Skeletal muscle satellite cell (primary cell): ENCODE measurements around the gene OPN5. TPM values are rescaled to one million over a fixed set of nuclear protein-coding genes. Genes with fewer than 3 reads are reported as not detected.
"Not testable (repeated sequence)": the region's sequence is repeated elsewhere in the genome, so short reads cannot be mapped to it uniquely, and the experiment has no call there.

Source experiments
- H3K27me3 ChIP-seq: 2 replicates; pipeline ENCODE4 v1.7.0; 2013; ENCODE audit warnings: low read length; ENCODE audit not compliant: control insufficient read depth, insufficient read depth
- H3K36me3 ChIP-seq: 2 replicates; pipeline ENCODE4 v1.7.0; 2013; ENCODE audit warnings: mild to moderate bottlenecking, control low read depth, low read length; ENCODE audit not compliant: insufficient read depth
- H3K4me1 ChIP-seq: 2 replicates; pipeline ENCODE4 v1.7.0; 2013; ENCODE audit warnings: low read length; ENCODE audit not compliant: control insufficient read depth, insufficient read depth
- H3K4me2 ChIP-seq: 2 replicates; pipeline ENCODE4 v1.7.0; 2013; ENCODE audit warnings: mild to moderate bottlenecking, low read length
- H3K4me3 ChIP-seq: 2 replicates; pipeline ENCODE4 v1.7.0; 2013; ENCODE audit warnings: low read length
- H3K9ac ChIP-seq: 2 replicates; pipeline ENCODE4 v1.7.0; 2013; ENCODE audit warnings: mild to moderate bottlenecking, low read depth, low read length, moderate library complexity
- H3K9me3 ChIP-seq: replicated peaks from 2 replicates; pipeline ENCODE4 v1.7.0; 2013; ENCODE audit warnings: mild to moderate bottlenecking, control low read depth, low read length
- total RNA-seq: library from RNA; depleted of rRNA; stranded (reverse); fragments of >200 nt; gene quantifications from 2 replicates; pipeline ENCODE4 v1.2.3, GENCODE V29; 2012; rRNA removed

The OPN5 gene
- total RNA-seq: not detected in 2 replicates

- H3K36me3 ChIP-seq: no peaks in the 10 kb centered on the region
- H3K9me3 ChIP-seq: no peaks in the 10 kb centered on the region
- H3K9ac ChIP-seq: no peak within 1 kb of the TSS
- H3K4me3 ChIP-seq: no peak within 1 kb of the TSS
- H3K4me2 ChIP-seq: peak within 1 kb of the TSS; percentile 44
- H3K4me1 ChIP-seq: peaks cover 4% of the 10 kb centered on the region
- peaks cover 24% of the 10 kb centered on the region for H3K27me3 ChIP-seq
These were observed at the start of gene OPN5 for GRCh38 chr6:47781732-47782131. TSS of gene OPN5 (plus strand) at chr6:47782032. CDS start at chr6:47782067, 35 bp downstream.

- no peak overlapping the region for H3K4me3 ChIP-seq
- H3K36me3 ChIP-seq: no peaks in the 10 kb centered on the region
- H3K27me3 ChIP-seq: peaks cover 5% of the 10 kb centered on the region
- H3K4me1 ChIP-seq: peaks cover 15% of the 10 kb centered on the region
- H3K9me3 ChIP-seq: no peaks in the 10 kb centered on the region
- no peak overlapping the region for H3K9ac ChIP-seq
- no peak overlapping the region for H3K4me2 ChIP-seq
These were observed 47.8 kb upstream of the OPN5 start for GRCh38 chr6:47733879-47734558.

- H3K36me3 ChIP-seq: no peaks in the 10 kb centered on the region
- no peak overlapping the region for H3K4me3 ChIP-seq
- H3K4me1 ChIP-seq: peaks cover 10% of the 10 kb centered on the region
These were observed 46.9 kb upstream of the OPN5 start for GRCh38 chr6:47734831-47735481.

GRCh38 chr6:47736083-47736700, 45.6 kb upstream of the OPN5 start:
- Histone ChIP-seq H3K4me3 (no peak overlapping the region), H3K4me2 (no peak overlapping the region), H3K27me3 (peaks cover 15% of the 10 kb centered on the region), H3K9ac (no peak overlapping the region), H3K36me3 (no peaks in the 10 kb centered on the region), H3K9me3 (no peaks in the 10 kb centered on the region), H3K4me1 (peaks cover 4% of the 10 kb centered on the region)

More at GRCh38 chr6:47734831-47735481, 46.9 kb upstream of the OPN5 start:
- H3K9ac ChIP-seq: no peak overlapping the region
- no peak overlapping the region for H3K4me2 ChIP-seq
- no peaks in the 10 kb centered on the region for H3K9me3 ChIP-seq
- H3K27me3 ChIP-seq: peaks cover 13% of the 10 kb centered on the region

GRCh38 chr6:47737406-47737805, 44.4 kb upstream of the OPN5 start:
- Histone ChIP-seq H3K36me3 (no peaks in the 10 kb centered on the region), H3K4me2 (no peak overlapping the region), H3K9ac (no peak overlapping the region), H3K4me3 (no peak overlapping the region), H3K4me1 (no peaks in the 10 kb centered on the region), H3K27me3 (peaks cover 15% of the 10 kb centered on the region), H3K9me3 (no peaks in the 10 kb centered on the region)

- peaks cover 11% of the 10 kb centered on the region for H3K27me3 ChIP-seq
- H3K4me2 ChIP-seq: no peak overlapping the region
- H3K4me3 ChIP-seq: no peak overlapping the region
- no peak overlapping the region for H3K9ac ChIP-seq
- no peaks in the 10 kb centered on the region for H3K4me1 ChIP-seq
- H3K9me3 ChIP-seq: no peaks in the 10 kb centered on the region
- no peaks in the 10 kb centered on the region for H3K36me3 ChIP-seq
These were observed 41.1 kb upstream of the OPN5 start for GRCh38 chr6:47740714-47741113.

- Histone ChIP-seq H3K4me1 (no peaks in the 10 kb centered on the region), H3K4me3 (no peak overlapping the region), H3K9me3 (no peaks in the 10 kb centered on the region), H3K27me3 (peaks cover 11% of the 10 kb centered on the region), H3K9ac (no peak overlapping the region), H3K4me2 (no peak overlapping the region), H3K36me3 (no peaks in the 10 kb centered on the region)
These were observed 40.0 kb upstream of the OPN5 start for GRCh38 chr6:47741807-47742206.

GRCh38 chr6:47743744-47744143, 38.1 kb upstream of the OPN5 start:
- H3K36me3 ChIP-seq: no peaks in the 10 kb centered on the region
- H3K9ac ChIP-seq: no peak overlapping the region
- H3K4me1 ChIP-seq: no peaks in the 10 kb centered on the region
- H3K27me3 ChIP-seq: peaks cover 11% of the 10 kb centered on the region
- H3K9me3 ChIP-seq: no peaks in the 10 kb centered on the region
- no peak overlapping the region for H3K4me2 ChIP-seq
- no peak overlapping the region for H3K4me3 ChIP-seq

GRCh38 chr6:47745269-47745668, 36.6 kb upstream of the OPN5 start:
- H3K36me3 ChIP-seq, H3K4me3 ChIP-seq: not testable (repeated sequence)

GRCh38 chr6:47749757-47750156, 32.1 kb upstream of the OPN5 start:
- no peak overlapping the region for H3K4me2 ChIP-seq
- H3K27me3 ChIP-seq: no peaks in the 10 kb centered on the region
- H3K4me1 ChIP-seq: no peaks in the 10 kb centered on the region
- H3K36me3 ChIP-seq: no peaks in the 10 kb centered on the region
- no peak overlapping the region for H3K4me3 ChIP-seq
- H3K9ac ChIP-seq: no peak overlapping the region
- no peaks in the 10 kb centered on the region for H3K9me3 ChIP-seq

More at GRCh38 chr6:47745269-47745668, 36.6 kb upstream of the OPN5 start:
- H3K9me3 ChIP-seq, H3K4me1 ChIP-seq, H3K9ac ChIP-seq, H3K27me3 ChIP-seq, H3K4me2 ChIP-seq: not testable (repeated sequence)

- Histone ChIP-seq H3K4me2 (no peak overlapping the region), H3K9ac (no peak overlapping the region), H3K9me3 (no peaks in the 10 kb centered on the region), H3K36me3 (no peaks in the 10 kb centered on the region), H3K27me3 (no peaks in the 10 kb centered on the region), H3K4me3 (no peak overlapping the region), H3K4me1 (no peaks in the 10 kb centered on the region)
These were observed 29.0 kb upstream of the OPN5 start for GRCh38 chr6:47752801-47753200.
